Glutamatergic neuron (in vitro differentiated cells): Measurements from ENCODE around the gene SF3A2. TPM values are rescaled to one million over a fixed set of nuclear protein-coding genes. Genes with fewer than 3 reads are reported as not detected.
A peak's percentile ranks its signal among the peaks of the same experiment; 100 is the strongest.

ENCODE experiments used
- DNase-seq: peaks from one replicate; pipeline ENCODE4 v3.0.0; 2022
- H3K27ac Mint-ChIP-seq: one replicate; pipeline ENCODE4 v1.8.0; 2020; ENCODE audit warnings: mild to moderate bottlenecking, mixed read lengths, inconsistent platforms; ENCODE audit not compliant: unreplicated experiment
- H3K27me3 Mint-ChIP-seq: one replicate; pipeline ENCODE4 v1.8.0; 2020; ENCODE audit warnings: mild to moderate bottlenecking, moderate library complexity, mixed read lengths, inconsistent platforms; ENCODE audit not compliant: unreplicated experiment
- H3K36me3 Mint-ChIP-seq: one replicate; pipeline ENCODE4 v1.8.0; 2020; ENCODE audit warnings: mild to moderate bottlenecking, mixed read lengths, inconsistent platforms; ENCODE audit not compliant: unreplicated experiment
- H3K4me1 Mint-ChIP-seq: one replicate; pipeline ENCODE4 v1.8.0; 2020; ENCODE audit warnings: mild to moderate bottlenecking, low read depth, mixed read lengths, inconsistent platforms; ENCODE audit not compliant: unreplicated experiment
- H3K4me3 Mint-ChIP-seq: one replicate; pipeline ENCODE4 v1.8.0; 2020; ENCODE audit warnings: mild to moderate bottlenecking, mixed read lengths, inconsistent platforms; ENCODE audit not compliant: unreplicated experiment
- H3K9me3 Mint-ChIP-seq: one replicate; pipeline ENCODE4 v1.8.0; 2020; ENCODE audit warnings: mild to moderate bottlenecking, moderate library complexity, mixed read lengths, inconsistent platforms; ENCODE audit not compliant: unreplicated experiment
- CTCF ChIP-seq: fragments of 200-600 bp; sonication (generic); IDR thresholded peaks from one replicate; pipeline ENCODE4 v1.5.0; 2021; ENCODE audit not compliant: partially characterized antibody, unreplicated experiment
- total RNA-seq: library from RNA; stranded (reverse); fragmentation: NEBNext Ultra II Directional; extraction: Animal tissue kit (Norgen Biotek cat#: 25700); gene quantifications from one replicate; pipeline ENCODE4 v1.2.1, GENCODE V29; 2021; ENCODE audit not compliant: unreplicated experiment

SF3A2 gene
- total RNA-seq, 1 donor from 2014 or later = 101 TPM

- TF ChIP-seq CTCF = no peak
- peaks cover 9% of the 10 kb centered on the region for H3K27me3 Mint-ChIP-seq
- no peak overlapping the region for H3K4me3 Mint-ChIP-seq
- peaks cover 8% of the 10 kb centered on the region for H3K4me1 Mint-ChIP-seq
- H3K9me3 Mint-ChIP-seq = peaks cover 8% of the 10 kb centered on the region
- no peak for DNase-seq
- H3K36me3 Mint-ChIP-seq = no peaks in the 10 kb centered on the region
- no peak overlapping the region for H3K27ac Mint-ChIP-seq
Observed at GRCh38 chr19:2195361-2195760, 41.3 kb upstream of the SF3A2 start.

- Mint-ChIP-seq H3K27me3 (peaks cover 12% of the 10 kb centered on the region), H3K9me3 (peaks cover 8% of the 10 kb centered on the region), H3K4me1 (peaks cover 8% of the 10 kb centered on the region), H3K4me3 (no peak overlapping the region), H3K27ac (no peak overlapping the region), H3K36me3 (no peaks in the 10 kb centered on the region)
- DNase-seq = no peak
- TF ChIP-seq CTCF = no peak
Observed at GRCh38 chr19:2195914-2196313, 40.7 kb upstream of the SF3A2 start.

GRCh38 chr19:2197270-2197669 is 39.4 kb upstream of the SF3A2 start:
- Mint-ChIP-seq H3K27me3 (peaks cover 14% of the 10 kb centered on the region), H3K4me3 (no peak overlapping the region), H3K36me3 (no peaks in the 10 kb centered on the region), H3K4me1 (peaks cover 8% of the 10 kb centered on the region), H3K27ac (no peak overlapping the region), H3K9me3 (peaks cover 8% of the 10 kb centered on the region)
- no peak for TF ChIP-seq CTCF
- DNase-seq = no peak

GRCh38 chr19:2198317-2198716 is 38.3 kb upstream of the SF3A2 start:
- Mint-ChIP-seq H3K27ac (no peak overlapping the region), H3K27me3 (peaks cover 11% of the 10 kb centered on the region), H3K4me1 (peaks cover 8% of the 10 kb centered on the region), H3K36me3 (no peaks in the 10 kb centered on the region), H3K4me3 (no peak overlapping the region), H3K9me3 (peaks cover 8% of the 10 kb centered on the region)
- no peak for TF ChIP-seq CTCF
- DNase-seq = no peak

GRCh38 chr19:2199215-2199614 is 37.4 kb upstream of the SF3A2 start:
- peaks cover 8% of the 10 kb centered on the region for H3K4me1 Mint-ChIP-seq
- DNase-seq = peak; percentile 60
- H3K36me3 Mint-ChIP-seq = no peaks in the 10 kb centered on the region
- peaks cover 8% of the 10 kb centered on the region for H3K9me3 Mint-ChIP-seq
- TF ChIP-seq CTCF = peak; percentile 65
- peak overlapping the region; percentile 82 for H3K27ac Mint-ChIP-seq
- H3K4me3 Mint-ChIP-seq = peak overlapping the region; percentile 65
- H3K27me3 Mint-ChIP-seq = peaks cover 8% of the 10 kb centered on the region
